HEK293T (cell line): ENCODE measurements around the gene MINDY4.
"Not testable (repeated sequence)": the region's sequence is repeated elsewhere in the genome, so short reads cannot be mapped to it uniquely, and the experiment has no call there.

Experiments
- CTCF ChIA-PET: fragments of 350-600 bp; formaldehyde crosslinking; extraction: SDS; loops from one replicate; lab custom pipeline; 2021; ENCODE audit warnings: antibody characterized with exemption, inconsistent platforms; lab: Yijun Ruan, JAX
- POLR2A ChIA-PET: fragments of 350-600 bp; formaldehyde crosslinking; extraction: SDS; loops from one replicate; lab custom pipeline; 2020; ENCODE audit warnings: antibody characterized with exemption, inconsistent platforms; lab: Yijun Ruan, JAX
- DNase-seq: peaks from one replicate; pipeline ENCODE4 v3.0.0; 2012; ENCODE audit warnings: mixed read lengths; ENCODE audit errors: extremely low spot score
- ARNT ChIP-seq: fragments of 450-650 bp; IDR thresholded peaks from 2 replicates; pipeline ENCODE4 v1.6.1; 2017; ENCODE audit warnings: mild to moderate bottlenecking
- BHLHE40 ChIP-seq: fragments of 450-650 bp; IDR thresholded peaks from 2 replicates; pipeline ENCODE4 v1.6.1; 2016; ENCODE audit warnings: mild to moderate bottlenecking, moderate library complexity, borderline replicate concordance
- CTBP1 ChIP-seq: fragments of 450-650 bp; IDR thresholded peaks from 2 replicates; pipeline ENCODE4 v1.6.1; 2016; ENCODE audit warnings: borderline replicate concordance
- ELF4 ChIP-seq: fragments of 450-650 bp; IDR thresholded peaks from 2 replicates; pipeline ENCODE4 v1.6.1; 2017; ENCODE audit warnings: antibody characterized with exemption
- FOXA1 ChIP-seq: fragments of 450-650 bp; IDR thresholded peaks from 2 replicates; pipeline ENCODE4 v1.6.1; 2016; ENCODE audit warnings: mild to moderate bottlenecking
- FOXK2 ChIP-seq: fragments of 450-650 bp; IDR thresholded peaks from 2 replicates; pipeline ENCODE4 v1.6.1; 2016; ENCODE audit warnings: mild to moderate bottlenecking
- FOXM1 ChIP-seq: fragments of 450-650 bp; IDR thresholded peaks from 2 replicates; pipeline ENCODE4 v1.6.1; 2017; ENCODE audit warnings: mild to moderate bottlenecking, borderline replicate concordance
- HDGF ChIP-seq: fragments of 450-650 bp; IDR thresholded peaks from 2 replicates; pipeline ENCODE4 v1.6.1; 2017; ENCODE audit warnings: antibody characterized with exemption, borderline replicate concordance
- L3MBTL2 ChIP-seq: fragments of 450-650 bp; conservative IDR thresholded peaks from 2 replicates; pipeline ENCODE4 v1.6.1; 2016; ENCODE audit warnings: mild to moderate bottlenecking
- LEF1 ChIP-seq: fragments of 450-650 bp; IDR thresholded peaks from 2 replicates; pipeline ENCODE4 v1.6.1; 2017; ENCODE audit warnings: mild to moderate bottlenecking, borderline replicate concordance
- NFRKB ChIP-seq: fragments of 450-650 bp; IDR thresholded peaks from 2 replicates; pipeline ENCODE4 v1.6.1; 2016; ENCODE audit warnings: mild to moderate bottlenecking, moderate library complexity
- SP1 ChIP-seq: fragments of 450-650 bp; IDR thresholded peaks from 2 replicates; pipeline ENCODE4 v1.6.1; 2017
- SUZ12 ChIP-seq: fragments of 450-650 bp; IDR thresholded peaks from 2 replicates; pipeline ENCODE4 v1.6.1; 2016; ENCODE audit warnings: mild to moderate bottlenecking
- TARDBP ChIP-seq: fragments of 450-650 bp; IDR thresholded peaks from 2 replicates; pipeline ENCODE4 v1.6.1; 2016
- ZNF384 ChIP-seq: fragments of 450-650 bp; IDR thresholded peaks from 2 replicates; pipeline ENCODE4 v1.6.1; 2016
- TF ChIP-seq, protein P1 (sequence below): fragments of 450-650 bp; IDR thresholded peaks from 2 replicates; pipeline ENCODE4 v1.6.1; 2016

The MINDY4 gene

DNA sequence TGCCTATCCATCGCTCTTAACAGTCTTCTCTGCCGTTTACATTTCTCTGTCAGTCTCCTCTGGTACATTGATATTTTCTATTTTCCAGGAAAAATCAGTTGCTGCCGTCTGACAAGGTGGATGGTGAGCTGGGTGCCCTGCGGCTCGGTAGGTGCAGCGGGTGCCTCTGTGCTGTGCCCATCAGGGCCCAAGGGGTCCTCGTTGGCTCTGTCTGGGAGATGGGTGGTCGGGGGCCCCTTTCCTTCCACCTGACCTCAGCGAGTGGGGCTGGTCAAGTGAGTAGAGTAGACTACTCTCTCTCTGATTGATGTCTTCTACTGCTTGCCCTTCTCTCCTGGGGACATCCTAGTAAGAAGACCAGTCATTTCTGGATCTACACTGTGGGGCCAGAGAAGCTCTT is 57.4 kb downstream of the MINDY4 start:
- ChIA-PET CTCF (no interaction called here), POLR2A (no interaction called here)
- no peak for DNase-seq
- TF ChIP-seq ZNF384 (no peak), HDGF (no peak), NFRKB (no peak), ELF4 (no peak), FOXK2 (no peak), CTBP1 (no peak)

GRCh38 chr7:30829471-30829870 is 58.3 kb downstream of the MINDY4 start:
- no peak for DNase-seq
- ChIA-PET CTCF (interaction anchor here (0.6 kb wide), 1 partner anchor 8 kb away, joined by 3 read pairs; no protein-coding TSS in a partner anchor), POLR2A (no interaction called here)
- TF ChIP-seq FOXM1, result no peak
- no peak for TF ChIP-seq FOXA1
- no peak for TF ChIP-seq CTBP1
- no peak for TF ChIP-seq NFRKB
- no peak for TF ChIP-seq FOXK2
- TF ChIP-seq HDGF, result no peak
- no peak for TF ChIP-seq SP1
- TF ChIP-seq SUZ12, result no peak
- TF ChIP-seq, protein P1, sequence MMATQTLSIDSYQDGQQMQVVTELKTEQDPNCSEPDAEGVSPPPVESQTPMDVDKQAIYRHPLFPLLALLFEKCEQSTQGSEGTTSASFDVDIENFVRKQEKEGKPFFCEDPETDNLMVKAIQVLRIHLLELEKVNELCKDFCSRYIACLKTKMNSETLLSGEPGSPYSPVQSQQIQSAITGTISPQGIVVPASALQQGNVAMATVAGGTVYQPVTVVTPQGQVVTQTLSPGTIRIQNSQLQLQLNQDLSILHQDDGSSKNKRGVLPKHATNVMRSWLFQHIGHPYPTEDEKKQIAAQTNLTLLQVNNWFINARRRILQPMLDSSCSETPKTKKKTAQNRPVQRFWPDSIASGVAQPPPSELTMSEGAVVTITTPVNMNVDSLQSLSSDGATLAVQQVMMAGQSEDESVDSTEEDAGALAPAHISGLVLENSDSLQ, result no peak
- TF ChIP-seq LEF1, result no peak
- no peak for TF ChIP-seq ARNT

GRCh38 chr7:30831227-30831626 is 60.0 kb downstream of the MINDY4 start:
- ChIA-PET CTCF (no interaction called here), POLR2A (no interaction called here)
- no peak for DNase-seq
- no peak for TF ChIP-seq ELF4
- TF ChIP-seq LEF1, result no peak
- TF ChIP-seq TARDBP, result no peak

DNA sequence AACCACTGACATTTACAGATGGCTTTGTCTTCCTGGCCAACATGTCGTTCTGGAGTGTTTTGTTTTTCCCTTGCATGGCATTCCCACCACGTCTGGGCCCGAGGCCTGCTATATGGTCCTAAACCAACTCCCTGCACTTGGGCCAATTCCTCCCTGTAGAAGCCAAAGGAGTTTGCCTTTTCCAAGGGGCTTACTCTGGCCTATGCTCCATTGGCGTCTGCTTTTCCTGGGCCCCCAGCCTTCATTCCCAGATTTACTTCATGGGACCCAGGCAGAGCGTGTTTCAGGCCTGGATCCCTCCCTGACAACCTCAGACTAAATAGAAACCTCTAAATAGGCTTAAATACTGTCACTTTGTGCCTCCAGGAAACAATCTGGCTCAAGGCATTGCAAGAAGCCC is 60.7 kb downstream of the MINDY4 start:
- DNase-seq, result no peak

DNA sequence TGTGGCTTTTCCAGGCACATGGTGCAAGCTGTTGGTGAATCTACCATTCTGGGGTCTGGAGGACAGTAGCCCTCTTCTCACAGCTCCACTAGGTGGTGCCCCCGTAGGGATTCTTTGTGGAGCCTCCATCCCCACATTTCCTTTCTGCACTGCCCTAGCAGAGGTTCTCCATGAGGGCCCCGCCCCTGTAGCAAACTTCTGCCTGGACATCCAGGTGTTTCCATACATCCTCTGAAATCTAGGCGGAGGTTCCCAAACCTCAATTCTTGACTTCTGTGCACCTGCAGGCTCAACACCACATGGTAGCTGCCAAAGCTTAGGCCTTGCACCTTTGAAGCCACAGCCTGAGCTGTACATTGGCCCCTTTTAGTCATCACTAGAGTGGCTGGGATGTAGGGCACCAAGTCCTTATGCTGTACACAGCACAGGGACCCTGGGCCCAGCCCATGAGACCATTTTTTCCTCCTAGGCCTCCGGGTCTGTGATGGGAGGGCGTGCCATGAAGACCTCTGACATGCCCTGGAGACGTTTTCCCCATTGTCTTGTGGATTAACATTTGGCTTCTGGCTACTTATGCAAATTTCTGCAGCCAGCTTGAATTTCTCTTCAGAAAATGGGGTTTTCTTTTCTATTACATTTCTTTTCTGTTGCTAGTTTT is 62.9 kb downstream of the MINDY4 start:
- CTCF ChIA-PET, POLR2A ChIA-PET, DNase-seq: not testable (repeated sequence)

More for the DNA sequence above, 60.7 kb downstream of the MINDY4 start:
- POLR2A ChIA-PET, result no interaction called here
- CTCF ChIA-PET, result no interaction called here
- no peak for TF ChIP-seq SUZ12
- no peak for TF ChIP-seq FOXK2
- no peak for TF ChIP-seq FOXA1
- TF ChIP-seq ARNT, result no peak
- no peak for TF ChIP-seq SP1
- TF ChIP-seq, protein P1, result no peak
- no peak for TF ChIP-seq NFRKB
- no peak for TF ChIP-seq ZNF384
- no peak for TF ChIP-seq HDGF
- no peak for TF ChIP-seq BHLHE40

DNA sequence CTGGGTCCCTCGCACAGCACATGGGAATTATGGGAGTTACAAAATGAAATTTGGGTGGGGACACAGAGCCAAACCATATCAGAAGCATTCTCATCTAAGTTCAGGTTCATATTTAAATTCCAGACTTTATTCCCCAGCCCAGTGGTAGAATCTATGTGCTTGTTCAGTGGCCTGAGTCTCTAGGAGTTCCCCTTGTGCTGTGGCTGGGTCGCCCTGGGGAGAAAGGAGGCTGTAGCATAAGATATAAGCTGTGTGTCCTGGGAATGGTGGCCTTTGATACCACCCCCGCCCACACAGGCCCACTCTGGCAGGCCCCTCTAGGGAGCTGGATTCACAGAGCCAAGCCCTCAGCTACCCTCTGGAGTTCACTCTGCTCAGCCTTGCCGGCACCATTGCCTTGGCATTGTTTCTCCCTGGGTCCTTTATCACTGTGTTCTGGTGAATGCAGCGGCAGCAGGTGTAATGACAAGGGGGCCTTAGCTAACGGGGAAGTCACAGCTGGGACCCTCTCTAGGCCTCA is 64.2 kb downstream of the MINDY4 start:
- CTCF ChIA-PET, result no interaction called here
- TF ChIP-seq FOXK2 (no peak), L3MBTL2 (no peak), ARNT (no peak)
- POLR2A ChIA-PET, result no interaction called here
- DNase-seq, result no peak

DNA sequence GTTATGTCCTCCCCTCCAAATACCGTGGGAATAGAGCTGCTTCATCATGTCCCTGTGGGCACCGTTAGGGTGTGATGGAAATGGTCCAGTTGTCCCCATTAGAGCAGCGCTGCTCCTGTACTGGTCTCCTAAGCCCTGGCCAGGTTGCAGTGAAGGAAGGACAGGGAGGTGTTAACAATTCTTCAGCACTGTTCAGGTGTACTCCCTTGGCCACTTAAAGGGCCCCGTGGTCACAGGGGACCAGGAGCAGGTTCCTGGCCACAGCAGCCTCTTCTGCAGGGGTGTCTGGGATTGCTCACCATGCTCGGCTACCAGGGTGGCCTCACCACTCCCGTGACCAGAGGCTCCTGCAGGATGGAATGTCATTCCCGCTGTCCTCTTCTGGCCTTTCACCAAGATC is 65.8 kb downstream of the MINDY4 start:
- POLR2A ChIA-PET, result no interaction called here
- CTCF ChIA-PET, result no interaction called here
- TF ChIP-seq L3MBTL2, result no peak
- no peak for TF ChIP-seq BHLHE40
- no peak for TF ChIP-seq SP1
- no peak for TF ChIP-seq CTBP1
- no peak for TF ChIP-seq FOXA1
- TF ChIP-seq HDGF, result no peak
- TF ChIP-seq ARNT, result no peak
- no peak for TF ChIP-seq LEF1
- TF ChIP-seq, protein P1, result no peak
- no peak for TF ChIP-seq NFRKB
- TF ChIP-seq SUZ12, result no peak
- TF ChIP-seq TARDBP, result no peak
- no peak for DNase-seq
